Right lobe of liver (tissue), 4 donors: ENCODE measurements around the gene C4orf46.

ENCODE experiments used
- POLR2A ChIP-seq: fragments of 450-650 bp; IDR thresholded peaks from one replicate; pipeline ENCODE4 v1.6.1; 2017; ENCODE audit warnings: antibody characterized with exemption, mild to moderate bottlenecking
- TF ChIP-seq, protein P1 (sequence below), 4 donors: fragments of 200-600 bp in 3 of 4; fragments of 450-650 bp in 1 of 4; IDR thresholded peaks; one replicate each; pipeline versions ENCODE4 v1.5.1 to v1.8.0; 2016 to 2022; ENCODE audit warnings: antibody characterized with exemption in 4 of 4, mild to moderate bottlenecking in 2 of 4
- donor health status: DM: no; HTN: no; CAD: no.
- donor health status: DM: no; HTN: no; CAD: no.
- donor health status: DM: no; HTN: yes; CAD: no.

GRCh38 chr4:158714937-158715336 is 43.2 kb upstream of the C4orf46 start:
- TF ChIP-seq, protein P1, sequence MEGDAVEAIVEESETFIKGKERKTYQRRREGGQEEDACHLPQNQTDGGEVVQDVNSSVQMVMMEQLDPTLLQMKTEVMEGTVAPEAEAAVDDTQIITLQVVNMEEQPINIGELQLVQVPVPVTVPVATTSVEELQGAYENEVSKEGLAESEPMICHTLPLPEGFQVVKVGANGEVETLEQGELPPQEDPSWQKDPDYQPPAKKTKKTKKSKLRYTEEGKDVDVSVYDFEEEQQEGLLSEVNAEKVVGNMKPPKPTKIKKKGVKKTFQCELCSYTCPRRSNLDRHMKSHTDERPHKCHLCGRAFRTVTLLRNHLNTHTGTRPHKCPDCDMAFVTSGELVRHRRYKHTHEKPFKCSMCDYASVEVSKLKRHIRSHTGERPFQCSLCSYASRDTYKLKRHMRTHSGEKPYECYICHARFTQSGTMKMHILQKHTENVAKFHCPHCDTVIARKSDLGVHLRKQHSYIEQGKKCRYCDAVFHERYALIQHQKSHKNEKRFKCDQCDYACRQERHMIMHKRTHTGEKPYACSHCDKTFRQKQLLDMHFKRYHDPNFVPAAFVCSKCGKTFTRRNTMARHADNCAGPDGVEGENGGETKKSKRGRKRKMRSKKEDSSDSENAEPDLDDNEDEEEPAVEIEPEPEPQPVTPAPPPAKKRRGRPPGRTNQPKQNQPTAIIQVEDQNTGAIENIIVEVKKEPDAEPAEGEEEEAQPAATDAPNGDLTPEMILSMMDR (IDR thresholded peaks at IDR 0.05) = no peak
- no peak for TF ChIP-seq POLR2A
